Stimulated activated effector memory CD8-positive, alpha-beta T cell treated with anti-CD3 and anti-CD28 coated beads, Interleukin-12 subunit alpha, Interleukin-12 subunit beta, amount 100 ng/mL, for 72 hours (primary cell): Measurements from ENCODE around the gene KRT20.
"Not testable (repeated sequence)": the region's sequence is repeated elsewhere in the genome, so short reads cannot be mapped to it uniquely, and the experiment has no call there.

Experiments used
- ATAC-seq: fragments of 150-1000 bp; cut with Tn5 transposase; 2 replicates; pipeline ENCODE4 v1.10.0; 2021
- DNase-seq, 2 donors: peaks; one replicate each; pipeline ENCODE4 v3.0.0; 2021 to 2022; ENCODE audit warnings: low spot score in 2 of 2
- H3K27ac Mint-ChIP-seq: one replicate; pipeline ENCODE4 v1.8.0; 2022; ENCODE audit warnings: mild to moderate bottlenecking, mixed read lengths
- H3K36me3 Mint-ChIP-seq: one replicate; pipeline ENCODE4 v1.8.0; 2022; ENCODE audit warnings: mild to moderate bottlenecking, mixed read lengths
- H3K4me1 Mint-ChIP-seq: one replicate; pipeline ENCODE4 v1.8.0; 2022; ENCODE audit warnings: mixed read lengths
- H3K4me3 Mint-ChIP-seq: one replicate; pipeline ENCODE4 v1.8.0; 2022; ENCODE audit warnings: mild to moderate bottlenecking, mixed read lengths
- H3K9me3 Mint-ChIP-seq: one replicate; pipeline ENCODE4 v1.8.0; 2022; ENCODE audit warnings: mixed read lengths

Gene KRT20

DNA sequence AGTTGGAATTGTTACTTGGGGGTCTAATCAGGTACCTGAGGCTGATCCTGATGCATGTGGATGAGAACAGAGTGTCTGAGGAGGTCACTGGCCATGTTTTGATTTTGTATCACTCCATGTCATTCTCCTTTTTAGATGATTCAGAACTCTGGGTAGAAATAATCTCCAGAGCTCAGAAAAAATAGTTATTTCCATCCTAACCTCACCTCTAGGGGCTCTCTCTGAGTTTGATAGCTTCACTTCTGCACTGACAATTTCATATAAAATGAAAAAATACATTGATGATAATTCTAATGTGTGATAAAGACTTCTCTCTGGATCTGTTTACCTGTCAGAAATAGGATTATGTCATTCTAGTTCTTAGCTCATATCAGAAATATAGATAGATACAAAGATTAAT is 11.8 kb downstream of the KRT20 start:
- Mint-ChIP-seq H3K27ac (no peak overlapping the region), H3K36me3 (no peaks in the 10 kb centered on the region), H3K9me3 (no peaks in the 10 kb centered on the region), H3K4me3 (no peak overlapping the region), H3K4me1 (no peaks in the 10 kb centered on the region)
- ATAC-seq (no peak), DNase-seq (no peak)

GRCh38 chr17:40872416-40872815 is 12.6 kb downstream of the KRT20 start:
- Mint-ChIP-seq H3K9me3 (no peaks in the 10 kb centered on the region), H3K27ac (no peak overlapping the region), H3K4me3 (no peak overlapping the region), H3K4me1 (no peaks in the 10 kb centered on the region), H3K36me3 (no peaks in the 10 kb centered on the region)
- DNase-seq (no peak), ATAC-seq (no peak)

DNA sequence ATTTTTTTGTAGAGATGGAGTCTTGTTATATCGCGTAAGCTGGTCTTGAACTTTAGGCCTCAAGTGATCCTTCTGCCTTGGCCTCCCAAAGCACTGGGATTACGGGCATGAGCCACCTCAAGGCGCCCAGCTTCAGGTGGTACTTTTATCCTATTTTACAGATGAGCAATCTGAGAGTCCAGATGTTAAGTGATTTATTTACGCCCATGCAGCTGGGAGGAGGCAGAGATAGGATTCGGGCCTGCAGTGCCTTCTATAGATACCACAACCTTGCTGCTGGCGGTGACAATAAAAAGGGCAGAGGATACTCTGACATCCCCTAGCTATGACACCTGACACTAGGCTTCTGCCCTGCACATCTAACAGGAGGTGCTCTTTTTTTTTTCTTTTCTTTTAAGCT is 13.7 kb downstream of the KRT20 start:
- no peak overlapping the region for H3K27ac Mint-ChIP-seq
- H3K36me3 Mint-ChIP-seq: no peaks in the 10 kb centered on the region
- H3K9me3 Mint-ChIP-seq: no peaks in the 10 kb centered on the region

DNA sequence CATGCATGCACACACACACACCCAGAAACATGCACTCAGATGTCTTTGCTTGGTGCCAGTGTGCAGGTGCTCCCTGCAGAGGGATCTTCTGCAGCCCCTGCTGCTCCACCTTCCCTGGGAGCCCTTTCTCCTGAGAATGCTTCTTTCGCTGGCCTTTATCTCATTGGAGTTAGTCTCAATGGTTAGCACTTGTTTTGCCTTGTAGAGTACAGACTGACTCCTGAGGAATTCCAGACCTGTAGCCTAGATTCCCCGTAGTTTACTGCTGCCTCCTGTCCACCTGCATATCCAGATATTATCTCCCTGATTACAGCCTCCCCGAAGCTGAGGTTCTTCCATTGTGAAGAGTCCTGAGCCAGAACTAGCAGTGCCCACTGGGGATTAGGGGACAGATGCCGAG is 14.9 kb downstream of the KRT20 start:
- H3K4me3 Mint-ChIP-seq: no peak overlapping the region
- DNase-seq: no peak
- H3K9me3 Mint-ChIP-seq: no peaks in the 10 kb centered on the region
- no peak for ATAC-seq
- no peak overlapping the region for H3K27ac Mint-ChIP-seq
- H3K36me3 Mint-ChIP-seq: no peaks in the 10 kb centered on the region
- H3K4me1 Mint-ChIP-seq: no peaks in the 10 kb centered on the region

More for the DNA sequence above, 13.7 kb downstream of the KRT20 start:
- ATAC-seq (no peak), DNase-seq (no peak)
- no peaks in the 10 kb centered on the region for H3K4me1 Mint-ChIP-seq
- H3K4me3 Mint-ChIP-seq: no peak overlapping the region

- Mint-ChIP-seq H3K36me3 (no peaks in the 10 kb centered on the region), H3K27ac (no peak within 1 kb of the TSS), H3K4me1 (no peaks in the 10 kb centered on the region), H3K9me3 (no peaks in the 10 kb centered on the region), H3K4me3 (no peak within 1 kb of the TSS)
- ATAC-seq: no peak
- DNase-seq: no peak
These were observed 18.2 kb downstream of the KRT20 start, which contains the start of gene KRT12 for GRCh38 chr17:40866838-40867237. Gene KRT12 (minus strand): TSS chr17:40867223. CDS start chr17:40867186, 37 bp downstream.

DNA sequence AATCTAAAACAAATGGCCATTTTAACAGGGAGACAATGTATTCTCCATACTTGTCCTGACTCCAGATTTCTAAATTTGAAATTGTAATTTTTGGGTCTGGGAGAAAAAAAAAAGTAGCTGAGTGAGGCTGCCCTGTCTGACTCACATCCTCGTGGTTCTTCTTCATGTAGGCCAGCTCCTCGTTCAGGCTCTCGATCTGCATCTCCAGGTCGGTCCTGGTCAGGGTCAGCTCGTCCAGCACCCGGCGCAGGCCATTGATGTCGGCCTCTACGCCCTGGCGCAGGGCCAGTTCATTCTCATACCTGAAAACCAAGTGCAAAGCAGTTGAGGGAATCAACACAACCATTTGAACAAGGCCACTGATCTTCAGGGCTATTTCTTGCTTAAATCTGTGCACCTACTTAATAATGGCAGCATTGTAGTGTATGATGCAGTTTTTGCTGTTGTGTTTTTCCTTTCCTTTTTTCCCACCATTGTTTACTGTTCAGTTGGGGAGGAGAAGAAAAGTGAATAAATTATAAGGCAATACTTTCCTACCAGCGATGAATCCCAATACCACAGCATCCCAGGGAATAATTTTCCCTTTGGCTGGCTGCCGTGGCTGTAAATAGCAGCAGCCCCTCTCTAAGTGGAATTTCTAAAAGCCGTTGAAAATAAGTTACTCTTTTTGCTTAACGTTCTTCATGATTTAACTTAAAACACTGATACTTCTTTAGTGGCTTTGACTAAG is 20.2 kb downstream of the KRT20 start:
- ATAC-seq (no peak), DNase-seq (no peak)
- no peaks in the 10 kb centered on the region for H3K4me1 Mint-ChIP-seq
- H3K27ac Mint-ChIP-seq: no peak overlapping the region
- H3K4me3 Mint-ChIP-seq: no peak overlapping the region
- H3K9me3 Mint-ChIP-seq: no peaks in the 10 kb centered on the region
- H3K36me3 Mint-ChIP-seq: no peaks in the 10 kb centered on the region

DNA sequence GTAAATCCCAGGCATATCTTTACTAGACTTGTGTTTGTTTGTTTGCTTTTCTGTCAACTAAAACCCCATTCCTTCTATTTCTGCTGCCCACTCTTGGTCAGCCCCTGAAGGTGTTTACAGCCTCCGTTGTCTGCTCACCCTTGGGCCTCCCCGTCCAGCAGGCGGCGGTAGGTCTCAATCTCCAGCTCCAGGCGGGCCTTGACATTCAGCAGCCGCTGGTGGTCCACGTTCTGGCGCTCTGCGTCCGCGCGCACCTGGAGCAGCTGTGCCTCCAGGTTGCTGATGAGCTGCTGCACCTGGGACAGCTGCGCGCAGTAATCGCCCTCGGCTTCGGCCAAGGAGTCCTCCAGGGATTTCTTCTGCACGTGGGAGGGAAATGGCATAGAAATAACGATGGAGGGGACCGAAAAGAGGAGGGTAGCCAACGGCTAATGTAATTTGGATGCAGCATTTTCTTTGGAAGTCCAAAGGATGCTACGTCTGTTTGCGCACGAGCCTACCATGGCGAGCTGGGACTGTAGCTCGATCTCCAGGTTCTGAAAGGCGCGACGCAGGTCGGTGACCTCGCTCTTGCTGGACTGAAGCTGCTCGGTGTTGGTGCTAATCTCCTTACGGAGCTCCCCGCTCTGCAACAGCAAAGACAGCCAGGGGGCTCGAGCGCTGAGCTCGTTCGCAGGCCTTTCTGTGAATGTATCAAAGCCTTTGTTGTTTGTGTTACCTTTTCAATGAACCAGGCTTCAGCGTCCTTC is 21.9 kb downstream of the KRT20 start:
- H3K4me1 Mint-ChIP-seq: no peaks in the 10 kb centered on the region
- H3K4me3 Mint-ChIP-seq: no peak overlapping the region
- H3K36me3 Mint-ChIP-seq: no peaks in the 10 kb centered on the region
- DNase-seq: no peak
- H3K9me3 Mint-ChIP-seq: no peaks in the 10 kb centered on the region
- H3K27ac Mint-ChIP-seq: no peak overlapping the region
- ATAC-seq: no peak

DNA sequence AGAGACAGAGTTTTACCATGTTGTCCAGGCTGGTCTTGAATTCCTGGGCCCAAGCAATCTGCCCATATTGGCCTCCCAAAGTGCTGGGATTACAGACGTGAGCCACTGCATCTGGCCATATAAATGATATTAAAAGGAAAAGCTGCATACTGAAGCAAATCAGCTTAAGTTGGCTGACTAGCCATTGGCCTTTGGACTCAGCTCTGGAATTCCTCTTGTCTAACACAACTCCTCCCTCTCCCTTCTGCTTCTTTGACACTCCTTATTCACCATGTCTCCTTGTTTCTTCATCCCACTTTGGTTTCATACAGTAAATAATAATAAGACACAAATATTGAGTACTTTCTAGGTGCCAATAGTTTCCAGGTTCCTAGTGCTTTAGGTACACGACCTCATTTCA is 25.5 kb downstream of the KRT20 start:
- Mint-ChIP-seq H3K4me3 (no peak overlapping the region), H3K36me3 (no peaks in the 10 kb centered on the region), H3K4me1 (no peaks in the 10 kb centered on the region), H3K27ac (no peak overlapping the region), H3K9me3 (no peaks in the 10 kb centered on the region)
- DNase-seq: no peak
- no peak for ATAC-seq

DNA sequence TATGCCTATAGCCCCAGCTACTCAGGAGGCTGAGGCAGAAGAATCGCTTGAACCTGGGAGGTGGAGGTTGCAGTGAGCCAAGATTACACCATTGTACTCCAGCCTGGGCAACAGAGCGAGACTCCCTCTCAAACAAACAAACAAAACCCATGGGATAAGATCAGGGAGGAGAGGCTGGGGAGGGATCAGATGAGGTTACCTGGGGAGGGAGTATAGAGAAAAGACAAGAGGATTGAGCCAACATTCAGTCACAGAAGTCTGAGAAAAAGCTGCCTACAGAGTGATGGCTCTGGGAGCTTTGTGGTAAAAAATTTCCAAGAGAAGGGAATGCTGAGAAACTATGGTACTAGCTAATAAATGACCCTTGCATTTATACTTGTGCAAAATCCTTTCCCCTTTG is 26.4 kb downstream of the KRT20 start:
- not testable (repeated sequence) for H3K9me3 Mint-ChIP-seq, H3K36me3 Mint-ChIP-seq, H3K4me1 Mint-ChIP-seq, ATAC-seq, H3K27ac Mint-ChIP-seq, H3K4me3 Mint-ChIP-seq, DNase-seq

DNA sequence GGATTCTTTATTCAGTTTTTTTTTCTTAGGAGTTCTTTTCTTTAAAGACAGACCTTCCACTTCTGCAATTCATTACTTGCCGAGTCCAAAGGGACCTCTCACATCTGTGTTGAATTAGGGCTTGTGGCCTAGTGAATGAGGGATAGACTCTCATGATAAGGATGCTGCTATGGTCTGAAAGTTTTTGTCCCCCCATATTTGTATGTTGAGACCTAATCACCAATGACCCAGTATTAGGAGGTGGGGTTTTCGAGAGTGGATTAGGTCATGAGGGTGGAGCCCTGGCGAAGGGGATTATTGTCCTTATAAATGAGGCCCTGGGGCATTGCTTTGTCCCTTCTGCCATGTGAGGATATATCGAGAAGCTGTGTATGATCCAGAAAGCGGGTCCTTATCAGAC is 27.5 kb downstream of the KRT20 start:
- H3K4me1 Mint-ChIP-seq: no peaks in the 10 kb centered on the region
- H3K27ac Mint-ChIP-seq: no peak overlapping the region
- no peak overlapping the region for H3K4me3 Mint-ChIP-seq
- no peaks in the 10 kb centered on the region for H3K9me3 Mint-ChIP-seq
- H3K36me3 Mint-ChIP-seq: no peaks in the 10 kb centered on the region
- no peak for ATAC-seq
- DNase-seq: no peak

DNA sequence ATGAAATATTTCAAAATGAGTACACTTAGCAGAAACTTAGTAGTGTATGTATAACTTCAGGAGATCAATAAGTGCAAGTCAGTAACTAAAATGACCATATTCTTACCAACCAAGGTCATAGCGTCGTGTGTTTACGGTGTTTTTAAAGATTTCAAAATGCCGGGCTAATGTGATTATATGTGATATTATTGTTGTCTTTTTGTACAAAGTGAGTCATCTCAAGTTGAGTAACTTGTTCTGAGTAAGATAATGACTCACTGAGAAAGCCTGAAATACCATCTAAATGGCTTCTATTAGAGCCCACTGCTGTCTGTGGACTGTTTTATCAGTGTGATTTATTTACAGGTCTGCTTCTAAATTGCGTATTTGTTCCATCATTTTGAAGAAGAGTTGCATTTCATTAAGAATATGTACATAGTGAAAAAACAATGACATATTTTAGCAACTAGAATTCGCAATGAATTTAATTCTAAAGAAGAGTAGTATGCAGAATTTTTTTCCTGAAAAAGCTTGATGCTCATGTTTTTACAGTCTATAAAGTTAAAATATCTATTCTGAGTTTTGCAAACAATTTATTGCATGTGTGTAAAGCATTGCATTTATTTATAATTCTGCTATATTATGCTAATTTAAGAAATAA is 30.7 kb downstream of the KRT20 start:
- Mint-ChIP-seq H3K4me1 (no peaks in the 10 kb centered on the region), H3K36me3 (no peaks in the 10 kb centered on the region), H3K27ac (no peak overlapping the region), H3K4me3 (no peak overlapping the region), H3K9me3 (no peaks in the 10 kb centered on the region)
- ATAC-seq: peak; percentile 61
- no peak for DNase-seq

GRCh38 chr17:40852364-40852763 is 32.7 kb downstream of the KRT20 start:
- Mint-ChIP-seq H3K36me3 (no peaks in the 10 kb centered on the region), H3K27ac (no peak overlapping the region), H3K9me3 (no peaks in the 10 kb centered on the region), H3K4me3 (no peak overlapping the region), H3K4me1 (no peaks in the 10 kb centered on the region)
- ATAC-seq: no peak
- DNase-seq: no peak

DNA sequence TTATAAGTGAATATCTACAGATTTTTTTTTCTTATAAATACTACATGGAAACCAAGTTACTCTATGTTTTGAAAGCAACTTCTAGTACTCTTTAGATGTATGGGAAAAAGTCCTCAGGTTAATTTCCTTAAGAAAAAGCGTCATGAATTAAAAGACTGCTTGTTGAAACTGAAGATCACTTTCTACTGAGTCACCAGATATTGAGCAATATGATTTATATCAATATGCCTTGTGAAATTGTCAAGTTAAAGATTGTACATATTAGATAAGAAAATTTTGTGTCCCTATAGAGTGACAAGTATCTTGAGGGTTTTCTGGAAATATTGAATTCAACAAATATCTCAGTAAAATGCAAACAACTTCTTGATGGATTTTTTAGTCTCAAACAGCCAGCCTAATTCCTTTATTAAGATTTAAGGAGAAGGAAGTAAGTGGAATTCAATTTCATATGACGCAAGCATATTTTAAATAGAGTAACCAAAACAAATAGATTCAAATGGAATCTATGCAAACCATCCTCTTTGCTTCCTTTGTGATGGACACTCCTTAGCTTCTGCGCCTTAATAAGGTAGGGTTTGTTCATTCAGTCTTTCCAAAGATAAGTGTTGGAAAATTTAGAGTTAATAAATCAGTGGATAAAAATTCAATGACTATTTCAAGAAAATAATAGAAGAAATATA is 34.6 kb downstream of the KRT20 start:
- Mint-ChIP-seq H3K4me3 (no peak overlapping the region), H3K36me3 (no peaks in the 10 kb centered on the region), H3K9me3 (no peaks in the 10 kb centered on the region), H3K27ac (no peak overlapping the region), H3K4me1 (no peaks in the 10 kb centered on the region)
- DNase-seq (no peak), ATAC-seq (no peak)

- H3K9me3 Mint-ChIP-seq: no peaks in the 10 kb centered on the region
- H3K4me1 Mint-ChIP-seq: no peaks in the 10 kb centered on the region
- no peak overlapping the region for H3K27ac Mint-ChIP-seq
- no peak overlapping the region for H3K4me3 Mint-ChIP-seq
- no peak for ATAC-seq
- DNase-seq: no peak
- H3K36me3 Mint-ChIP-seq: no peaks in the 10 kb centered on the region
These were observed 35.3 kb downstream of the KRT20 start for GRCh38 chr17:40849723-40850122.

DNA sequence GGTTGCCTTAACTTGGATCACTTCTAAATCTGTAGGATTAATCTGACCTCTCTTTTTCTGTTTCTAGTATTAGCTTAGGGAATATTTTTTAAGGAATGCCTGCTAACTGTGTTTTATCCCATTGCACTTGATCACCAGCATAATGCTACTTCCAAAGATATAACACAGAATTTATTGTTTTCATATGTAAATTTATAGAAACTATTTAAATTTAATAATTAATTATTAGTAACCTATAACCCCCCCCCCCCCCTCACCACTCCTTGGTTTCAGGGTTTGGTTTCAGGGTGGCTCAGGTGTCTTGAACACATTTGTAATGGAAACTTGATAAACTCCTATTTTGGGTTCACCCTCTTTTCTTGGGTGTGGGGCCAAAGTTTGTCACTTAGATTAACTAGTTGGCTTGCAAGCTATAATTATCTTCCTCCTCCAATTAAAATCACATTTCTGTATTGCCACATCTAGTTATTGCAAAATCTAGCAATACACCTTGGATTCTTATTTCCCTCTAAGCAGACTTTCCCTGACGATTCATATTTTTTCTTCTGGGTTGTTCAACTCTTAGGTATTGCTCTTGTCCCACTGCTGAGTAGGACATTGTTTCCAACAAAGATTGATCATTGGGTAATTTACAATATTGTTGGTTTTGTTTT is 36.3 kb downstream of the KRT20 start:
- DNase-seq (no peak), ATAC-seq (no peak)
- H3K36me3 Mint-ChIP-seq: no peaks in the 10 kb centered on the region
- no peaks in the 10 kb centered on the region for H3K4me1 Mint-ChIP-seq
- H3K4me3 Mint-ChIP-seq: no peak overlapping the region
- H3K27ac Mint-ChIP-seq: no peak overlapping the region
- H3K9me3 Mint-ChIP-seq: no peaks in the 10 kb centered on the region
